SU-DHL-6 (cell line): Measurements from ENCODE around the gene ARHGAP26.

ENCODE experiments used
- H2AFZ ChIP-seq: fragments of 200-600 bp; sonication (generic); 2 replicates; pipeline ENCODE4 v1.6.1; 2014; ENCODE audit warnings: low read depth, mild to moderate bottlenecking, moderate library complexity, mixed read lengths, antibody characterized with exemption, low read length; ENCODE audit not compliant: severe bottlenecking
- H3F3A ChIP-seq: fragments of 200-600 bp; shearing (Covaris generic); 2 replicates; pipeline ENCODE4 v1.6.0; 2016; ENCODE audit warnings: antibody characterized with exemption, mild to moderate bottlenecking; ENCODE audit not compliant: insufficient read depth
- H3K27ac ChIP-seq: fragments of 200-600 bp; sonication (generic); 2 replicates; pipeline ENCODE4 v1.5.1; 2016; ENCODE audit warnings: low read depth, mild to moderate bottlenecking, low read length, moderate library complexity, mixed read lengths
- H3K27me3 ChIP-seq: fragments of 200-600 bp; sonication (generic), shearing (Covaris generic); 2 replicates; pipeline ENCODE4 v1.6.0; 2014; ENCODE audit warnings: mild to moderate bottlenecking, low read length
- H3K36me3 ChIP-seq: fragments of 200-600 bp; sonication (generic); 2 replicates; pipeline ENCODE4 v1.6.1; 2014; ENCODE audit warnings: mild to moderate bottlenecking, low read length, mixed read lengths
- H3K4me2 ChIP-seq: fragments of 300-600, 200-600 bp; shearing (Covaris generic), sonication (generic); 2 replicates; pipeline ENCODE4 v1.6.0; 2014; ENCODE audit warnings: low read length, low read depth, mild to moderate bottlenecking; ENCODE audit not compliant: poor library complexity, severe bottlenecking
- H3K4me3 ChIP-seq: fragments of 200-600 bp; sonication (generic); 2 replicates; pipeline ENCODE4 v1.5.1; 2014; ENCODE audit warnings: antibody characterized with exemption, low read length, mild to moderate bottlenecking, mixed read lengths; ENCODE audit not compliant: insufficient read depth, poor library complexity, severe bottlenecking
- H3K79me2 ChIP-seq: fragments of 200-600 bp; sonication (generic); 2 replicates; pipeline ENCODE4 v1.6.1; 2014; ENCODE audit warnings: mild to moderate bottlenecking, low read length, moderate library complexity; ENCODE audit not compliant: insufficient read depth
- H3K9ac ChIP-seq: fragments of 200-600 bp; sonication (generic); 2 replicates; pipeline ENCODE4 v1.7.0; 2014; ENCODE audit warnings: mild to moderate bottlenecking, low read length
- H3K9me2 ChIP-seq: fragments of 200-600 bp; sonication (generic); replicated peaks from 2 replicates; pipeline ENCODE4 v1.6.1; 2014; ENCODE audit warnings: low read length; ENCODE audit not compliant: insufficient read depth
- H3K9me3 ChIP-seq: fragments of 200-600 bp; sonication (generic); 2 replicates; pipeline ENCODE4 v1.6.1; 2014; ENCODE audit warnings: low read length, mixed read lengths; ENCODE audit not compliant: insufficient read depth
- H4K20me1 ChIP-seq: fragments of 200-600 bp; sonication (generic); 2 replicates; pipeline ENCODE4 v1.6.1; 2014; ENCODE audit warnings: low read depth, mild to moderate bottlenecking, antibody characterized with exemption, low read length, moderate library complexity, mixed read lengths
- EZH2phosphoT487 ChIP-seq: fragments of 200-600 bp; sonication (generic), shearing (Covaris generic); conservative IDR thresholded peaks from 2 replicates; pipeline ENCODE4 v1.6.1; 2018; ENCODE audit warnings: mild to moderate bottlenecking, antibody characterized with exemption, low read length, moderate library complexity, mixed read lengths
- TF ChIP-seq, protein P1 (sequence below): fragments of 200-600 bp; sonication (generic); IDR thresholded peaks from one replicate; pipeline ENCODE4 v1.5.1; 2017; ENCODE audit warnings: antibody characterized with exemption, mild to moderate bottlenecking, low read length, moderate library complexity; ENCODE audit not compliant: insufficient read depth, poor library complexity, severe bottlenecking

The ARHGAP26 gene

GRCh38 chr5:142803428-142804125, 33.4 kb downstream of the ARHGAP26 start:
- H3K9me2 ChIP-seq = no peaks in the 10 kb centered on the region
- H3K9me3 ChIP-seq = no peaks in the 10 kb centered on the region
- no peak overlapping the region for H2AFZ ChIP-seq
- no peak overlapping the region for H3K27ac ChIP-seq
- H3K4me3 ChIP-seq = no peak overlapping the region
- H4K20me1 ChIP-seq = no peaks in the 10 kb centered on the region
- H3K36me3 ChIP-seq = no peaks in the 10 kb centered on the region
- no peaks in the 10 kb centered on the region for H3F3A ChIP-seq
- TF ChIP-seq, protein P1, sequence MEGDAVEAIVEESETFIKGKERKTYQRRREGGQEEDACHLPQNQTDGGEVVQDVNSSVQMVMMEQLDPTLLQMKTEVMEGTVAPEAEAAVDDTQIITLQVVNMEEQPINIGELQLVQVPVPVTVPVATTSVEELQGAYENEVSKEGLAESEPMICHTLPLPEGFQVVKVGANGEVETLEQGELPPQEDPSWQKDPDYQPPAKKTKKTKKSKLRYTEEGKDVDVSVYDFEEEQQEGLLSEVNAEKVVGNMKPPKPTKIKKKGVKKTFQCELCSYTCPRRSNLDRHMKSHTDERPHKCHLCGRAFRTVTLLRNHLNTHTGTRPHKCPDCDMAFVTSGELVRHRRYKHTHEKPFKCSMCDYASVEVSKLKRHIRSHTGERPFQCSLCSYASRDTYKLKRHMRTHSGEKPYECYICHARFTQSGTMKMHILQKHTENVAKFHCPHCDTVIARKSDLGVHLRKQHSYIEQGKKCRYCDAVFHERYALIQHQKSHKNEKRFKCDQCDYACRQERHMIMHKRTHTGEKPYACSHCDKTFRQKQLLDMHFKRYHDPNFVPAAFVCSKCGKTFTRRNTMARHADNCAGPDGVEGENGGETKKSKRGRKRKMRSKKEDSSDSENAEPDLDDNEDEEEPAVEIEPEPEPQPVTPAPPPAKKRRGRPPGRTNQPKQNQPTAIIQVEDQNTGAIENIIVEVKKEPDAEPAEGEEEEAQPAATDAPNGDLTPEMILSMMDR = no peak
- TF ChIP-seq EZH2phosphoT487 = no peak
- no peaks in the 10 kb centered on the region for H3K79me2 ChIP-seq
- no peak overlapping the region for H3K4me2 ChIP-seq
- H3K9ac ChIP-seq = no peak overlapping the region
- no peaks in the 10 kb centered on the region for H3K27me3 ChIP-seq

- H3K27me3 ChIP-seq = no peaks in the 10 kb centered on the region
- H2AFZ ChIP-seq = no peak overlapping the region
- TF ChIP-seq, protein P1 = no peak
- TF ChIP-seq EZH2phosphoT487 = no peak
- no peaks in the 10 kb centered on the region for H3K9me2 ChIP-seq
- H3K36me3 ChIP-seq = no peaks in the 10 kb centered on the region
- no peaks in the 10 kb centered on the region for H3F3A ChIP-seq
- no peaks in the 10 kb centered on the region for H3K79me2 ChIP-seq
- H3K4me3 ChIP-seq = no peak overlapping the region
- H4K20me1 ChIP-seq = no peaks in the 10 kb centered on the region
- H3K9me3 ChIP-seq = no peaks in the 10 kb centered on the region
- H3K4me2 ChIP-seq = no peak overlapping the region
- no peak overlapping the region for H3K9ac ChIP-seq
- H3K27ac ChIP-seq = no peak overlapping the region
Measured at GRCh38 chr5:142805339-142805738, 35.2 kb downstream of the ARHGAP26 start.

GRCh38 chr5:142806841-142807267, 36.7 kb downstream of the ARHGAP26 start:
- Histone ChIP-seq H3K4me3 (no peak overlapping the region), H3K9ac (no peak overlapping the region), H2AFZ (no peak overlapping the region), H3K27me3 (no peaks in the 10 kb centered on the region), H3K36me3 (no peaks in the 10 kb centered on the region), H3F3A (no peaks in the 10 kb centered on the region), H3K9me2 (no peaks in the 10 kb centered on the region), H4K20me1 (no peaks in the 10 kb centered on the region), H3K9me3 (no peaks in the 10 kb centered on the region), H3K4me2 (no peak overlapping the region), H3K27ac (no peak overlapping the region), H3K79me2 (no peaks in the 10 kb centered on the region)
- TF ChIP-seq EZH2phosphoT487 = no peak
- TF ChIP-seq, protein P1 = no peak
